GM18907 (cell line): ENCODE measurements around the gene RBM33.
A peak's percentile ranks its signal among the peaks of the same experiment; 100 is the strongest.

Experiments used
- ATAC-seq: cut with Tn5 transposase; IDR thresholded peaks from one replicate; pipeline ENCODE4 v1.9.1; 2021; ENCODE audit warnings: mild to moderate bottlenecking, moderate library complexity; ENCODE audit not compliant: unreplicated experiment

Gene RBM33

GRCh38 chr7:155744971-155745683 lies 100.7 kb downstream of the RBM33 start:
- no peak for ATAC-seq

GRCh38 chr7:155745737-155746136 lies 101.3 kb downstream of the RBM33 start:
- peak; percentile 26 for ATAC-seq

GRCh38 chr7:155746188-155746587 lies 101.7 kb downstream of the RBM33 start:
- peak; percentile 64 for ATAC-seq

GRCh38 chr7:155747209-155747608 lies 102.7 kb downstream of the RBM33 start:
- ATAC-seq: no peak

- no peak for ATAC-seq
Observed at GRCh38 chr7:155749578-155749977, 105.1 kb downstream of the RBM33 start.

GRCh38 chr7:155750255-155751125 lies 106.0 kb downstream of the RBM33 start:
- ATAC-seq: no peak

GRCh38 chr7:155751409-155751808 lies 106.9 kb downstream of the RBM33 start:
- ATAC-seq: no peak

- peak; percentile 61 for ATAC-seq
Observed at GRCh38 chr7:155752756-155753445, 108.4 kb downstream of the RBM33 start.

GRCh38 chr7:155753446-155753965 lies 109.0 kb downstream of the RBM33 start:
- no peak for ATAC-seq

- no peak for ATAC-seq
Observed at GRCh38 chr7:155754165-155754564, 109.7 kb downstream of the RBM33 start.

GRCh38 chr7:155755026-155755425 lies 110.6 kb downstream of the RBM33 start:
- no peak for ATAC-seq

GRCh38 chr7:155756322-155756721 lies 111.9 kb downstream of the RBM33 start:
- no peak for ATAC-seq

- no peak for ATAC-seq
Observed at GRCh38 chr7:155758348-155758747, 113.9 kb downstream of the RBM33 start.

- ATAC-seq: no peak
Observed at GRCh38 chr7:155759740-155760430, 115.4 kb downstream of the RBM33 start.

GRCh38 chr7:155761162-155761561 lies 116.7 kb downstream of the RBM33 start:
- no peak for ATAC-seq

- ATAC-seq: no peak
Observed at GRCh38 chr7:155762036-155762435, 117.6 kb downstream of the RBM33 start.

GRCh38 chr7:155762655-155763054 lies 118.2 kb downstream of the RBM33 start:
- no peak for ATAC-seq

GRCh38 chr7:155763122-155763521 lies 118.7 kb downstream of the RBM33 start:
- ATAC-seq: no peak

GRCh38 chr7:155763691-155764437 lies 119.4 kb downstream of the RBM33 start:
- ATAC-seq: peak; percentile 74

- peak; percentile 69 for ATAC-seq
Observed at GRCh38 chr7:155764438-155764793, 120.0 kb downstream of the RBM33 start.
